SK-N-MC (cell line): ENCODE data around the gene FHAD1.

Experiments used
- DNase-seq: peaks from one replicate; pipeline ENCODE4 v3.0.0-alpha.2; 2011; ENCODE audit warnings: low read depth, low spot score
- H3K27ac ChIP-seq: fragments of 200-600 bp; sonication (generic); 2 replicates; pipeline ENCODE4 v1.5.1; 2016; ENCODE audit warnings: mixed run types
- H3K36me3 ChIP-seq: fragments of 200-600 bp; sonication (generic); 2 replicates; pipeline ENCODE4 v1.6.1; 2017; ENCODE audit warnings: antibody characterized with exemption, low read length, mixed read lengths; ENCODE audit not compliant: insufficient read depth
- H3K4me3 ChIP-seq: fragments of 200-600 bp; sonication (generic); 2 replicates; pipeline ENCODE4 v1.5.1; 2016
- H3K9ac ChIP-seq: fragments of 200-600 bp; sonication (generic); 2 replicates; pipeline ENCODE4 v1.8.0; 2017; ENCODE audit warnings: mixed run types, mixed read lengths; ENCODE audit not compliant: insufficient read length
- H3K9me3 ChIP-seq: fragments of 200-600 bp; sonication (generic); 2 replicates; pipeline ENCODE4 v1.6.1; 2017; ENCODE audit warnings: low read depth, mild to moderate bottlenecking, antibody characterized with exemption, low read length, moderate library complexity, mixed read lengths
- EZH2 ChIP-seq: fragments of 200-600 bp; sonication (generic); IDR thresholded peaks from one replicate; pipeline ENCODE4 v1.6.1; 2017; ENCODE audit warnings: antibody characterized with exemption
- FOXP2 ChIP-seq: optimal IDR thresholded peaks from 2 replicates; pipeline ENCODE3; 2011; ENCODE audit warnings: mild to moderate bottlenecking, moderate library complexity; ENCODE audit not compliant: insufficient read depth; ENCODE audit errors: extremely low read length, control extremely low read depth
- POLR2AphosphoS5 ChIP-seq: IDR thresholded peaks from 2 replicates; pipeline ENCODE4 v1.6.1; 2012; ENCODE audit warnings: mild to moderate bottlenecking, low read depth, low read length, borderline replicate concordance

The FHAD1 gene

DNA sequence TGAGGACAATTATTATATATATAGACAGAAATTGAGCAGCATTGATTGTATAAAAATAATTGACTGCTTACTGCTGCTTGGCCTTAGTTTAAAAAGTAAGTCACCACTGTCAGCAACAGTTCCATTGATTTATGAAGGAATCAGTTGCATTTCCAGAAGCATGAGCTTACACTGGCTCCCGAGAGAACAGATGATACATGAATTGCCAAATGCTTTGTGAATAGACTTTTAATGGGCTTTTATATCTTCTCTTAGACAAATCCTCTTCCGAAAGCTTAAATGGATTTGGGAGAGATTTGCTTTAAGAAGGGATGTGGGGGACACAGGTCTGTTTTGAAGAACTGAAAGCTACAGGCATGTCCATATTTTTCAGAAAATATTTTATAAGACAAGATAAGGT is 7.5 kb downstream of the FHAD1 start:
- Histone ChIP-seq H3K4me3 (no peak overlapping the region), H3K27ac (no peak overlapping the region), H3K9me3 (no peaks in the 10 kb centered on the region), H3K9ac (no peak overlapping the region), H3K36me3 (no peaks in the 10 kb centered on the region)
- DNase-seq = no peak
- TF ChIP-seq POLR2AphosphoS5 = no peak
- no peak for TF ChIP-seq EZH2
- TF ChIP-seq FOXP2 = no peak

DNA sequence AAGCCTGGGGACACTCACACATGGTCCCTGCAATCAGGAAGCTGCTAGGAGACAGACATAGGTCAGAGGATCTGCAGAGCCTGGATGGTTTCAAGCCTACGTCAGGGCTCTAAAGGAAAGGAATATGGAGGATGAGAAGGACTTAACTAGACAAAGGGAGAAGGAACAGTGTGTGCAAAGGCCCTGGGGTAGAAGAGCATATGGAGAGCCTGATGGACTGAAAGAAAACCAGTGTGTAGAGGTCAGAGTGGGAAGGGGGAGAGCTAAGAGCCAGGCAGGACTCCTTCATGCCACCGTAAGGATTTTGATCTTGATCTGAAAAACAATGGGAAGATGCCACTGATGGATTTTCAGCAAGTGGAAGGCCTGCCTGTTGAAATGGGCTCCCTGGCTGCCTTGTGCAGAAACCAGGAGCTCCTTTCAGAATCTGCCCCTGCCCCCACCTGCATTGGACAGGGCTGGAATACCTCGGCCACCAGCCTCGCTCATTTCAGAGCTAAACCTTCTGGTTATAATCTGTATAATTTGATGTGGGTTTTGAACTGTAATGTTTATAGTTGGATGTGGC is 8.6 kb downstream of the FHAD1 start:
- no peaks in the 10 kb centered on the region for H3K36me3 ChIP-seq
- no peak overlapping the region for H3K9ac ChIP-seq

DNA sequence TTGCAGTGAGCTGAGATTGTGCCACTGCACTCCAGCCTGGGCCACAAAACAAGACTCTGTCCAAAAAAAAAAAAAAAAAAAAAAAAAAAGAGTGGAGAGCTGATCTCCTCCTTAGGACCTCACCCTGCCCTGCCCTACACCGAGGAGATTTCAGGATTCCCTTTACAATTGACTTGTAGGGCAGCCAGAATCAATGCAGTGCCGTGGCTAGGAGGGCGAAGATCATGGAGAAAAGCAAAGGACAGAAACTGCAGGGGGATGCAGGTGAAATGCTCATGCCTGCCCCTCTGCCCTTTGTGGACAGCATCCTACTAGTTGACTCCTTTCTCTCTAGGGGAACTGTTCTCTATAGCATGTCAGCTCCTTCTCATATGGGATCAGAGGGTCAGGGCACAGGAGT is 9.6 kb downstream of the FHAD1 start:
- H3K9ac ChIP-seq = no peak overlapping the region
- no peak overlapping the region for H3K27ac ChIP-seq
- TF ChIP-seq FOXP2 (no peak), EZH2 (no peak), POLR2AphosphoS5 (no peak)
- H3K4me3 ChIP-seq = no peak overlapping the region
- H3K9me3 ChIP-seq = no peaks in the 10 kb centered on the region
- DNase-seq = no peak
- H3K36me3 ChIP-seq = no peaks in the 10 kb centered on the region

More for the DNA sequence above, 8.6 kb downstream of the FHAD1 start:
- H3K4me3 ChIP-seq = no peak overlapping the region
- no peaks in the 10 kb centered on the region for H3K9me3 ChIP-seq
- no peak for TF ChIP-seq FOXP2
- TF ChIP-seq POLR2AphosphoS5 = no peak
- no peak for TF ChIP-seq EZH2
- DNase-seq = no peak
- H3K27ac ChIP-seq = no peak overlapping the region

DNA sequence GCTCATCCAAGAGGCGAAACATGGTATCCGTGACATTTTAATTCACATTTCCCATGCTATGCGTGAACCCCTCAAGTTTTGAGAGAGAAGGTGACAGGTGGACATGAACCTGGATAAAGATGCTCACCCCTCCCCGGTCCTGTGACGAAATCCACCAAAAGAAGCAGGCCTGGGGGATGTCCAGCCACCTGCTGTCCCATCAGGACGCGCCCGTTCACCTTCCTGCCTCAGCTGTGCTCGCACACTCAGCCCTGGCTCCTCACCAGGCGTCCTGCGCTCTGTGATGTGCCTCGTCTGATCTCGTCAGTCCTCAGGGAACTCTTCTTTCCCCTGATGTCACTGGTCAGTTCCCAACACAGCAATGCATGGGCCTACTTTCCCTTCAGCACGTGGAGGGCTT is 10.3 kb downstream of the FHAD1 start:
- TF ChIP-seq FOXP2 = no peak
- no peak for TF ChIP-seq POLR2AphosphoS5
- no peaks in the 10 kb centered on the region for H3K36me3 ChIP-seq
- H3K9me3 ChIP-seq = no peaks in the 10 kb centered on the region
- no peak overlapping the region for H3K27ac ChIP-seq
- H3K4me3 ChIP-seq = no peak overlapping the region
- DNase-seq = no peak
- no peak overlapping the region for H3K9ac ChIP-seq

DNA sequence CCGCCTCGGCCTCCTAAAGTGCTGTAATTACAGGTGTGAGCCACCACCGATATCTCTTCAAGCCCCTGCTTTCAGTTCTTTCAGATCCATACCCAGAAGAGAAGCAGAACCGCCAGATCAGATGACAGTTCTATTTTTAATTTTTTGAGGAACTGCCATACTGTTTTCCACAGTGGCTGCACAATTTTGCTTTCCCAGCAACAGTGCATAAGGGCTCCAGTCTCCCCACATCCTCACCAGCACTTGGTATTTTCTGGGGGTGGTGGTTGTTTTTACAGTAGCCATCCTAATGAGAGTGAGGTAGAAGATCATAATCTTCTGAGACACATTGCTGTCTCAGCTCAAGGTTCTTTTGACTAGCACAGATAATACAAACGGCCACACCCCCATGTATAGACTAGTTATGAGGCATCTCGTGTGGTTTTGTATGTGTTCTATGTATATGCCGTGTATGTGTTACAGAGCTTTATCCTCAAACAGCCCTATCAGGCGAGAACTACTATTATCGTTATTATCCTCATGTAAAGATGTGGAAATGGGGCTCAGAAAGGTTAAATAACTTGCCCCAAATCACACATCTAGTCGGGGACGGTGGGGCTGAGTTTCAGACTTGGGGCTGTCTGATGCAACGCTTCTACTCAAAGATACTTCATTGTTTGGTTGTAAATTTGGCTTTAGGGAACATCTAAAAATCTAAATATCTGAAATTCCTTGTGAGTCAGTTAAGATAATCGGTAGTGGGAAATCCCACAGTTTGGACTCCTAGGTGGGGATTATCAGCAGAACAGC is 12.0 kb downstream of the FHAD1 start:
- no peaks in the 10 kb centered on the region for H3K36me3 ChIP-seq
- H3K9ac ChIP-seq = no peak overlapping the region
- TF ChIP-seq FOXP2 (no peak), POLR2AphosphoS5 (no peak)
- H3K27ac ChIP-seq = no peak overlapping the region
- no peak for DNase-seq
- H3K4me3 ChIP-seq = no peak overlapping the region
- no peaks in the 10 kb centered on the region for H3K9me3 ChIP-seq

DNA sequence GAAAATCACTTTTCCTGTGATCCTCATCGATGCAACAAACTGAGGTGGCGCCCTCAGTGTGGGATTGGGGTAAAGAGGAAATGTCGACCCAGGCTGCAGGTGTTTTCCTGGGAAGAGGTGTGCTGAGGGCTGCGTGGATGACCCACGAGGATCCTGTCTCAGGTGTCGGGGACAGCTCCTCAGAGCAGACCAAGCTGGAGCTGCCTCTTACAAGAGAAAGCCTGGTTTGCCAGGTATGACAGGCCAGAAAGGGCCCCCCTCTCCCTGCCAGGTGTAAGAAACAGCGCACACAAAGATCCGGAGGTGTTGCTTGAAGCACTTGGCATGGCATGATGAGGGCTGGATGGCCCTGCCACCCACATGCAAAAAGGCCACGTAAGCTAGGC is 12.6 kb downstream of the FHAD1 start:
- no peak for TF ChIP-seq EZH2
- no peak for TF ChIP-seq FOXP2
- no peak for TF ChIP-seq POLR2AphosphoS5
- Histone ChIP-seq H3K36me3 (no peaks in the 10 kb centered on the region), H3K4me3 (no peak overlapping the region), H3K9ac (no peak overlapping the region), H3K9me3 (no peaks in the 10 kb centered on the region), H3K27ac (no peak overlapping the region)
- no peak for DNase-seq

DNA sequence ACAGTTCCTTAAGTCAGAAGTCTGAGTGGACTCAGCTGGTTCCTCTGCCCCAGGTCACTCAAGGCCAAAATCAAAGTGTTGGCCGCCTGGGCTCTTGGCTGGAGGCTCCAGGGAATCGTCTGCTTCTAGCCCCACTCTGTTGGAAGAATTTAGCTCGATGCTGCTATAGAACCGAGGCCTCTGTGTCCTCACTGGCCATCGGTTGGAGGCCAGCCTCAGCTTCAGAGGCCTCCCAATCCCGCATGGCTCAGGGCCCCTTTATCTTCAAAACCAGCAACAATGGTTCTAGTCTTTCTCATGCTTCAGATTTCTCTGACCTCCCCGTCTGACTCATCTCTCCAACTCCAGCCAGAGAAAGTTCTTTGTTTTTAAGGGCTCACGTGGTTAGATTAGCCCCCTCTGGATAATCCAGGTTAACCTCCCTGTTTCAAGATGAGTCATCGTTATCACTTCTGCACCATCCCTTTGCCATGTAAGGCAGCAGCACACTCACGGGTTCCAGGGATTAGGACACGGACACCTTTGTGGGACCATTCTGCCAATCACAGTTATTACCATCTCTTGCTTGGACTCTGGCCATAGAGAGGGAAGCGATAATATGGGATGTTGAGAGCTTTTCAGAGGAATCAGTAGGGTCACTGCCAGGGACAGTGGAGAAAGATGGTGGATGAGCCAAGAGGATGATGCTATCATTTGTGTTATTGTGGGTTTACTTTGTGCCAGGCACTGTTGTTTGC is 13.6 kb downstream of the FHAD1 start:
- Histone ChIP-seq H3K9ac (no peak overlapping the region), H3K9me3 (no peaks in the 10 kb centered on the region), H3K27ac (no peak overlapping the region), H3K4me3 (no peak overlapping the region), H3K36me3 (no peaks in the 10 kb centered on the region)
- no peak for TF ChIP-seq EZH2
- TF ChIP-seq FOXP2 = no peak
- TF ChIP-seq POLR2AphosphoS5 = no peak
- DNase-seq = no peak

DNA sequence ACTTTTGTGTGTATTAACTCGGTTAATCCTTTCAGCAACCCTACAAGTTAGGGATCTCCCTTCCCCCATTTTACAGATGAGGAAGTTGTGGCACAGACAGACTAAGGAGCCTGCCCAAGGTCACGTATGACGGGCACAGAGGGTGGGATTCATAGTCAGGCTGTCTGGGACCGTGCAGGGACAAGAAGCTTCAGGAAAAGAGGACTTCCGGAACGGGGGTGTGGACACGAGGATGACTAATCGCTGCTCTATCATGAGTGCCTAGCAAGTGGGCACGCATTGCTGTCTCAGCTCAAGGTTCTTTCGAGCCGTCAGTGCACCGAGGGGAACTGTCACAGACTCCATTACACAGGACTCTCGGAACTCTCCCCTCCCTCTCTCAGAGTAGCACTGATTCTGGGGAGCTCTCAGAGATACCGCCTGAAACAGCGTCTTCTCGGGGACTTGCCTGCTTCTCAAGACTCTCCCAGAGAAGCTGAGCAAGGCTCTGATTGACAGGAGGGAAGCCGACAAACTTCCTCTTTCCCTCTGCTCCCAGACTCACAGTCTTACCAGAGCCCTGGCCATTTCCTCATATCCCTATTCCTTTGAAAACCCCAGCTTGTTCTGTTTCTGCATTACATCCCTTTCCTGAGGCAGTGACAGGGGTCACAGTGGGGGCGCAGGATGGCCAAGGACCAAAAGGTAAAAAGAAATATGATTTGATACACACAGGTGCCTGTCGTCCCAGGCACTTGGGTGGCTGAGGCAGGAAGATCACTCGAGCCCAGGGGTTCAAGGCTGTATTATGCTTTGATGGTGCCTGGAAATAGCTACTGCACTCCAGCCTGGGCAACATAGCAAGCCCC is 14.4 kb downstream of the FHAD1 start:
- Histone ChIP-seq H3K4me3 (no peak overlapping the region), H3K9me3 (no peaks in the 10 kb centered on the region), H3K27ac (no peak overlapping the region), H3K9ac (no peak overlapping the region), H3K36me3 (no peaks in the 10 kb centered on the region)
- no peak for TF ChIP-seq EZH2
- no peak for DNase-seq
